NCI-H187 (cell line): ENCODE data around the gene CDK14.
"Not testable (repeated sequence)": the region's sequence is repeated elsewhere in the genome, so short reads cannot be mapped to it uniquely, and the experiment has no call there.

Experiments
- DNase-seq, 2 experiments: peaks; one replicate each; lab custom pipeline; 2025; lab: John Stamatoyannopoulos, UW

CDK14 gene

DNA sequence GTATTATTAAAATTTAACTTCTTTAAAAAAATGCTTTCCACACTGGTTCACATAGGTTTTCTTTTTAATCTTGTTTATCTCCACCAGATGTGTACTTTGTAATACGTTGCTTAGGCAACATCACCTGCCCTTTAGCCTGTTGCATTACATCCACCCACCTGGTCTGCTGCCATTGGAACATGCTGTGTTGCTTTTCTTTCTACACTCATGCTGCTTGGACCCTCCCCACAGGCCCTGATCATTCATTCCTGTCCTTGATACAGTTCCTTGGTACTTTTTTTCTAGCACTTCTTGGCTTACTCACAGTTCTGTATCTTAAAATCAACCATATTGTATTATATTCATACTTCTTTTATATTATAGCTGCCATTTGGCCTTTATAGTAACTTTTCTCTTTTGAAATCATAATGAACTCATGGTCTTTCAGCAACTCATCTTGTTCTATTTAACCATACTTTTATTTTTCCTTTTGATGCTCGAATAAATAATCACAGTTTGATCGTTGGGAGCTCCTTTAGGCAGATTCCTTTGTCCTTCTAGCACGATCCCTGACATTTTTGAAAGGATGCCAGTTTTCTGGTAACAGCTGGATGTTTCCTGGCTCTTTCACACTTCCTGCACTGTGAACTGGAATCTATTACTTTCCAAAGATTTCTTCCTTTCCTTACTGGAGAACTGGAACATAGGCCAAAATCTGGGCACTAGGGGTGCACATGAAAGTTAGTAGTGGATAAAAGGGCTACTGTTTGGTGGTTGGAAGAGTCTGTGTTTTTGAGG lies 125.1 kb downstream of the CDK14 start:
- DNase-seq = no peak

DNA sequence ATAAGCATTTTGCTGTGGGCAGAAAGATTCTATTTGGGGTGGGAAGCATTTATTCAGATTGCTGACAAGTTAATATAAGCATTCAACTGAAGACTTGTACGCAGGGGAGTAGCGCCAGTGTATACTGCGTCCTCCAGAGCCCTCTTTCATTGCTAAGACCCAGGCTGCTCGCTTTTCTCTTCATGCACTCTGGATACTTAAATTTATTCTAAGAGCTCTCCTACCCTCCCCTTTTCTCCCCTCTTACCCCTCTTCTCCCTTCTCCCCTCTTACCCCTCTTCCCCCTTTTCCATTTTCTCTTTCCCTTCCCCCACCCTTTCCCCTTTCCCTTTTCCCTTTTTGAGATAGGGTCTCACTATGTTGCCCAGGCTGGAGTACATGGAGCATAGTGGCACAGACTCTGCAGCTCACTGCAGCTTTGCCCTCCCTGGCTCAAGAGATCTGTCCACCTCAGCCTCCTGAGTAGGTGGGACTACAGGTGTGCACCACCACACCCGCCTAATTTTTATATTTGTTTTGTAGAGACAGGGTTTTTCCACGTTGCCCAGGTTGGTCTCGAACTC lies 125.8 kb downstream of the CDK14 start:
- DNase-seq = no peak

DNA sequence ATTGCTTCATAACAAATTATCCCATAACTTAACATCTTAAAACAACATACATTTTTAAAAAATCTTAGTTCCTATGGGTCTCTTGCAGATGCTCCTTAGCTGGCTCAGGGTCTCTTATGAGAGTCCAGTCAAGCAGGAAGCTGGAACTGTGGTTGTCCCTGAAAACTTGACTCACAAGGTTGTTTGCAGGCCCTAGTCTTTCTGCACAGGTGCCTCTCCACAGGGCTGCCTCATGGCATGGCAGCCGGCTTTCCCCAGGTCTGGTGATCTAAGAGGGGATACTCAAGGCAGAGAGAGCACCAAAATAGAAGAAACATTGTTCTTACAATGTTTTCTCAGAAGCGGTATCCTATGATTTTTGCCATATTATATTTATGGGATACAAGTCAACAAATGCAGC lies 127.1 kb downstream of the CDK14 start:
- no peak for DNase-seq

DNA sequence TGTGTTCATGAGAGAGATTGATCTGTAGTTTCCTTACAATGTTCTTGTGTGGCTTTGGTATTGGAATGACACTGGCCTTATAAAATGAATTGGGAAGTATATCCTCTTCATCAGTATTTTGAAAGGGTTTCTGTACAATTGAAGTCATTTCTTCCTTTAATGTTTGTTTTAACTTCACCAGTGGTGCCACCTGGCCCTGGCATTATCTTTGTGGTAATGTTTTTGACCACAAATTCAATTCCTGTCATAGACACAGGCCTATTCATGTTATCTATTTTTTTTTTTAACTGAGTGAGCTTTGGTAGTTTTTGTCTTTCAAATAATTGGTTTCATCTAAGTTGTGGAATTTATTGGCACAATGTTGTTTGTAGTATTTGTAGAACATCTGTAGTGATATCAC lies 127.7 kb downstream of the CDK14 start:
- DNase-seq = no peak

DNA sequence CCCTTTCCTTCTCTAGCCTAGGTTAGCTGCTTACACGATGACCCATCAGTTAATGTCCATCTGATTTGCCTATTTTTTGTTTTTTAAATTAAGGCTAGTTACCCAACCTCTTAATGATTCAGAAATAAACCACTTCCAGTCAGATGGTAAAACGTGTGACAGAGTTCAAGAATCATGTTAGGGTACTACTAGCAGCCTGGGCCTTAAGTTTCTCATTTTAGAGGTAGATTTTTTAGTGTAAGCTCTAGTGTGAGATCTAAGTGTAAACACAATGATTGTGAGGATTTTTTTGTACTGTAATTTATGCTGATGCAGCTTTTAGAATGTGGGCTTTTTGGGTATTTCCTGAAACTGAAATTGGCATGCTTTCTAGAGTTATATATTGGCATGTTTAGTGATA lies 130.0 kb downstream of the CDK14 start:
- DNase-seq = no peak

DNA sequence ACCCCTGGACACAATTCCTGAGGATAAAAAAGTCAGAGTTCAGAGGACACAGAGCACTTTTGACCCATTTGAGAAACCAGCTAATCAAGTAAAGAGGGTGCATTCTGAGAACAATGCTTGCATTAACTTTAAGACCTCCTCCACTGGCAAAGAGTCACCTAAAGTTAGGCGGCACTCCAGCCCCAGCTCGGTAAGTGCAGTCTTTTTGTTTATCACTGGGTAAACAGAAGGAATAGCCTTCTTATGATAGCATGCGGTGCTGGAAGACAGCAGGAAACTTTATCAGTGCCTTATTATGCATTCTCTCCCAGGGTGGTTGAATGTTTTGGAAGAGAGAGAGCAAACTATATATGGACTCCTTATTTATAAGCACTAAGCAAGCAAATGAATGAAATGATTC lies 130.5 kb downstream of the CDK14 start:
- DNase-seq = no peak

DNA sequence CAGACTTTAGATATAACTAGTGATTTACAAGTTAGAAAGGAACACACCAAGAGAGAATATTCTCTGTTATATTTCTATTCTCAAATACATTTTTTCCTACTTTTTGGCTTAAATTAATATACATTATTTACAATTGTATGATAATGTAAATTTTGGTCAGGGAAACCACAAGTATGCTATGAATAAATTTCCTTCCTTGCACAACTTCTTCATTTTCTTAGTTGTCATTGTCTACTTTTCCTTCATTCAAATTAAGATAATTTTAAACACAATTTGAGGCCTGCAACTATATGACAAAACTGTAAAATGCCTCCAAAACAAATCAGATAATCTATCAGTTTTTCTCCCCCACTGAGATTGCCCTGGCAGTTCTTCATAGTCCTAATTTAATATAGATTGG lies 131.3 kb downstream of the CDK14 start:
- DNase-seq = no peak

DNA sequence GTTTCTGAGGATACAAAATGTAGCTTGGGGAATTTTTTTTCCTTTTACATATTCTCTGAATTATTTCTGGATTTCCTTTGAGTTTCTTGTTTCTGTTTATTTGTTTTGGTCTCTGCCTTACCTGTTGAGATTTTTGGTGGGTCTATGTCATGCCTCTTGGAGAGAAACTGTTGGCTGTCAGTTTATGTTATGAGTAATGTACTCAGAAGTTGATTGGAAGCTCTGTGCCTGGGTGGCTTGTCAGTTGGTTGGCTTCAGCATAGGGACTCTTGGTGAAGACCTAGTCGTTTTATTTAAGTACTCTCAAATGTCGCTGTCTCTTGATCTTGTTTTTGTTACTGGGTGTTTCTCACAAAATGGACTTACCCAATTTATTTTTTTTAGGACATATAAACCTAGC lies 132.4 kb downstream of the CDK14 start:
- DNase-seq = no peak

DNA sequence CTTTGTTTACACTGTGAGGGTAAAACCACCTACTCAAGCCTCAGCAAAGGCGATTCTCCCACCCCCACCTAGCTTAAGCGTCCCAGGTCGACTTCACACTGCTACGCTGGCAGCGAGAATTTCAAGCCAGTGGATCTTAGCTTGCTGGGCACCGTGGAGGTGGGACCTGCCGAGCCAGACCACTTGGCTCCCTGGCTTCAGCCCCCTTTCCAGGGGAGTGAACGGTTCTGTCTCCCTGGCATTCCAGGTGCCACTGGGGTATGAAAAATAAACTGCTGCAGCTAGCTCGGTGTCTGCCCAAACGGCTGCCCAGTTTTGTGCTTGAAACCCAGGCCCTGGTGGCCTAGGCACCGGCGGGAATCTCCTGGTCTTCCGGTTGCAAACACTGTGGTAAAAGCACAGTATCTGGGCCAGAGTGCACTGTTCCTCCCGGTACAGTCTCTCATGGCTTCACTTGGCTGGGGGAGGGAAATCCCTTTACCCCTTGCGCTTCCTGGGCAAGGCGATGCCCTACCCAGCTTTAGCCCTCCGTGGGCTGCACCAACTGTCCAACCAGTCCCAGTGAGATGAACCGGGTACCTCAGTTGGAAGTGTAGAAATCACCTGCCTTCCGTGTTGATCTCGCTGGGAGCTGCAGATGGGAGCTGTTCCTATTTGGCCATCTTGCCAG lies 139.6 kb downstream of the CDK14 start:
- not testable (repeated sequence) for DNase-seq

DNA sequence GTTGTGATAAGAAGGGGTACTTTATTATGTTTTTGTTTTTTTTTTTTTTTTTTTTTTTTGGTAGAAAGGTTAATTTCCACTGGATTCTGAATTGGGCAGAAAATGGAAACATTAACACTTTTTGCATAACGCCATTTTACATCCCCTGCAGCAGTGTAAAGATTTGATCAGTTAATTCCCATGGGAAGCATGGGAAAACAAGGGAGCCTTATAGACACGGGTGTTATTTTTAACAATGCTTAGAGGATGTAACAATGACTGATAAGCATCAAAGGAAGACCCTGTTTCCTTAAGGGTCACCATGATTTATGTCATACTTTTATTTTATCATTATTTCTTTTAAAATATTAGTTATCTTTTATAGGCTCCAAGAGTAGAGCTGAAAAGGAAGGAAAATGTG lies 140.2 kb downstream of the CDK14 start:
- DNase-seq = no peak

DNA sequence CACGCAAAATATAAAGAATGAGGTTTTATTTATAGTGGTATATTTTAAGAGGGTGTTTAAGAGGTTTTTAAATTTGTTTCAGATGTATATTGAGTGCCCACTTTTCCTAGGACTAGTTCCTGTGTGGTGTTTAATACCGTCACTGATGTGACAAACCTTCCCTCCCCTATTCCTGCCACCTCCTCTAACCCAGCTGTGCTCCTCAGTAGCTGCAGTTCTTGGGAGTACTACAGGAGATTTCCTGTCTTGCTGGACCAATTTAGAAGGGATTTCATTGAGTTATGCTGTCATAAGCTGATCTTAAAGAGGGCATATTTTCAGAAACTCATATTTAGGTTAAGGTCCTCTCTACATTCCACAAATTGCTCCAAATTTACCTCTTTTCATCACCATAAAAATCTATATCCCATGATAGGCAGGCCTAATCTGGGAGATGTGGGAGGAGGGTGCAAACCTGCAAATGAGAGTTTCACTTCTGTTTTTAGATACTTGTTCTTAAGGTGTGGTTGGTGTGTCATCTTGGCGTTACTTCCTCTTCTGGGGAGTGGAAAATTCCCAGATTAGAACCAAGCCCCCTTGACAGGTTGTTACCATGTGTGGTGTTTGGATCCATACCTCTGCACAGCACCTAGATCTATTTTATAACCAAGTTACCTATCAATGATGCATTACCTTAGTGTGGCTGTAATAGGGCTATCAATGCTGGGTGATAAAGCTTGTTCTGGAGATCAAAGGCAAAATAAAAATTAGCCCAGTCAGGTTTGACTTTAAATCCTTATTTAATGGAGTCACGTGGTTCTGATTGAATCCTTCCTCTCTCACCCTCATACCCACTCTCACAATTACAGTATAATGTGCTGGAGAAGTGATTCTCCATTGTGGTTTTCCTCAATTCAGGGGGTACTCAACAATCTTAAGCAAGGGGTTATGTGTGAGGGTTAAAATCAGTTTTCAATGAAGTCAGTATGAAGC lies 141.1 kb downstream of the CDK14 start:
- DNase-seq = no peak

DNA sequence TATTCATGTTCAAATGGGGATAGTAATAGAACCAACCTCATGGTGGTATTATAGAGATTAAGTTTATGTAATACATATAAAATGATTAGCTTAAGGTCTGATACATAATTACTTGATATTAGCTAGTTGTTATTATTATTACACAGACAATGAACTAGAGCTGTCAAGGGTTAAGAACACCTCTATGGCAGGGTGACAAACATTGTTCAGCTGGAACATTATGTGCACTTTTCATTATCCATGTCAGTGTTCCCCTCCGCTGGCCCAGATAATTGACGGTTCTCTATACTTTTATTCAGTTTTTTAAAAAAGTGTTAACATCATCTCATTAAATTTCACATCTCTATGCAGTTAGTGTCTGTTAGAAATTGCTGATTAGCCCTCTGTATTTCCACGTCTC lies 142.1 kb downstream of the CDK14 start:
- no peak for DNase-seq

DNA sequence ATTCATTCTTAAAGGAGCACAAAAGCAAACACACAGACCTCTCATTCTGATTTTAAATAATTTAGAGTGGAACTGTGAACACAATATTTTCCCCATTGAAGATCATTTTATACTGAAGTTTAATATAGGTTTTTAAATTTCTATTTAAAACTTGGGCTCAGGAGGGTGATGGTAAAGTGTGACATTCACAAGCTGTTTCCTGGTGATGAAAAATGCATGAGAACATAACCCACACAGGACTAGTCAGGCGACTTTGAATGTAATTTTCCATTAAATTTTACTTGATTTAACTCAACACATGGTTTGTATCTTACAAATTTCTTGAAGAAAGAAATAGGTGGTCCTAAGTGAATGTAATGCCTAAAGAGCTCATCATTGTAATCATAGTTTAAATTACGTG lies 143.6 kb downstream of the CDK14 start:
- no peak for DNase-seq

DNA sequence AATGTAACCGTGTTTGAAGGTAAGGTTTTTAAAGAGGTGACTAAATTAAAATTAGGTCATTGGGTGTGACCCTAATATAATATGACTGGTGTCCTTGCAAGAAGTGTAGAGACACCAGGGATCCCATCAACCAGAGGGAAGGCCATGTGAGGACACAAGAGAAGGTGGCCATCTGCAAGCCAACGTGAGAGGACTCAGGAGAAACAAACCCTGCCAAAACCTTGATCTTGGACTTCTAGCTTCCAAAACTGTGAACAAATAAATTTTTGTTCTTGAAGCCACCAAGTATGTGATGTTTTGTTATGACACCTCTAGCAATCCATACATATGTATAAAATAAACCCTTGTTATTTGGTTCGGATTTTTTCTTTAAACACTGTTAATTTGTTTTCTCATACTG lies 144.3 kb downstream of the CDK14 start:
- no peak for DNase-seq

DNA sequence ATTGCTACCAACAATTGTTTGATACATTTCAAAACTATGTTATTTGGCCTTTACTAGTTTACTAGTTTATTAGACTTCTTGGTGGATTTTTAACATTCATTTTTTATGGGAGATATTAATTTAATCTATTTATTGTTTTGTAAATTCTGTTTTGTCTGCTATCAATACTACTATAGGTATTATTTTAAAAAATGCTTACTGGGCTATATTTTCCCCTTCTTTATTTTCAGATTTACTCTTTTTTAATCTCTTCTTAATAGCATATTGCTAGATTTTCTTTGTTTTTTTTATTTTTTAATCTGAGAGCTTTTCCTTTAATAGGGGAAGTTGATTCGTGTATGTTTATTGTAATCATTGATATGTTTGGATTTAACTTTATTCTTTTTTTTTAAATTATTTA lies 147.5 kb downstream of the CDK14 start:
- DNase-seq = no peak

DNA sequence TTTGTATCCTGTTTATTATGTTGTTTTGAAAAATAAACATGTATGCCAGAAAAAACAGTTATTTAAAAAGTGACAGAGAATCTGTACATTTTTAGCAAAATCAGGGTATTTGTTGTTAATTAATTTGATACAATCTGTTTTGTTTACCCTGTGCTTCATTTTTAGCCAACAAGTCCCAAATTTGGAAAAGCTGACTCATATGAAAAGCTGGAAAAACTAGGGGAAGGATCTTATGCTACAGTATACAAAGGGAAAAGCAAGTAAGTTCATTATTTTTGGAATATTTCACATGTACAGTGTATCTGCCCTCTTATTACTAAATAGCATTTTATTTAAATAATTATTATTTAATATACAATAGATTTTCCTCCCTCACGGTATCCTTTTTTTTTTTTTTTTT lies 151.4 kb downstream of the CDK14 start:
- DNase-seq = no peak

DNA sequence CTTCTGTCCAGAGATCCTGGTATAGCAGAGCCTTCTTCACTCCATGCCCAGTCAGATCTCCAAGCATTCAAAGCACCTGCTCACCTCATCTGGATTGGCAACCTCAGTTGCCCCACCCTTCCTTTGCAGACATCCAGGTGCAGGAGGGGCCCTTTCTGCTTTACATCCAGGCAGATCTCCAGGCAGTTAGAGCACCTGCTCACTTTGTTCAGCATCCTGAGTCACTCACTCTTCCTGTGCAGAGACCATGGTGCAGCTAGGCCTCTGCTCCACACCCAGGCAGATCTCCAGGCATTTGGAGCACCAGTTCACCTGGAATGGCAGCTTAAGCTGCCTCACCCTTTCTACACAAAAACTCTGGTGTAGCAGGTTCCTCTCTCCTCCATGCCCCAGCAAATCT lies 153.1 kb downstream of the CDK14 start:
- DNase-seq = no peak

DNA sequence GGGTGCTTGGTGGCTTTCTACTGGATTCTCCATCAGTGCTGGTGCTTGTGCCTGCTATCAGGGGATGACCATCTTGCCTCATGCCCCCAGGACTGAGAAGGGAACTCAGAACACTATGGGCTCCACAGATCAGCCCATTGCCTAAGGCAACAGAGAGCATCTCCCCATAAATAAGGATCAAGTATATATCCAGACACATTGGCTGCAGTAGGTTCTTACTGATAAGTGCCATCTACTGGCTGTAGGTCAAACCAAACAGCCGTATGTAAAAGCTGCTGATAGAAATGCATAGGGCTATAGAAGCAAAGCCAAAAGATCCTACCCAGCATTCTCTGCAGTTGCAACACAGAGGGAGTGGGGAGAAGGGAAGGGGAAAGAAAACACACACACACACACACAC lies 153.7 kb downstream of the CDK14 start:
- no peak for DNase-seq

DNA sequence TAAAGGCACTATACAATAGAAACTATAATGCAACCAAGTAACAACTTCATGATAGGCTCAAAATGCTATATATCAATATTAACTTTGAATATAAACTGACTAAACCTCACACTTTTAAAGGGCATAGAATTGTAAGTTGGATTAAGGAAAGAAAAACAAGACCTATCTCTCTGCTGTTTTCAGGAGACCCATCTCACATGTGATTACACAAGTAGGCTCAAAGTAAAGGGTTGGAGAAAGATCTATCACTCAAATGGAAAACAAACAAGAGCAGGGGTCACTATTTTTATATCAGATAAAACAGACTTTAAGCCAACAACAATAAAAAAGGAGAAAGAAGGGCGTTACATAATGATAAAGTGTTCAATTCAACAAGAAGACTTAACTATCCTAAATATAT lies 155.5 kb downstream of the CDK14 start:
- DNase-seq = no peak

DNA sequence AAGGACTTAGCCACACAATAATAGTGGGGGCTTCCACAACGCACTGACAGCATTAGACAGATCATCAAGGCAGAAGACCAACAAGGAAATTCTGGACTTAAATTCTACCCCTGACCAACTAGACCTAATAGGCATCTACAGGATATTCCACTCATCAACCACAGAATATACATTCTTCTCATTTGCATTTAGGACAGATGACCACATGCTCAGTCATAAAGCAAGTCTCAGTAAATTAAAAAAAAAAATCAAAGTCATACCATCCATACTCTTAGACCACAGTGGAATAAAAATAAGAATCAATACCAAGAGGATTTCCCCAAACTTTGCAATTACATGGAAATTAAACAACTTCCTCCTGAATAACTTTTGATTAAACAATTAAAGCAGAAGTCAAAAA lies 155.9 kb downstream of the CDK14 start:
- DNase-seq = no peak

DNA sequence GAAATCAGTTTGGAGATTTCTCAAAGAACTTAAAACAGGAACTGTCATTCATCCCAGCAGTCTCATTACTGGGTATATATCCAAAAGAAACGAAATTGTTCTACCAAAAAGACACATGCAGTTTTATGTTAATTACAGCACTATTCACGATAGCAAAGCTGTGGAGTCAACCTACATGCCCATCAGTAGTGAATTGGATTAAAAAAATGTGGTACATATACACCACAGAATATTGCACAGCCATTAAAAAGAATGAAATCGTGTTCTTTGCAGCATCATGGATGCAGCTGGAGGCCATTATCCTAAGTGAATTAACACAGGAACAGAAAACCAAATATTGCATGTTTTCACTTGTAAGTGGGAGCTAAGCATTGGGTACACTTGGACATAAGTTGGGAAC lies 158.9 kb downstream of the CDK14 start:
- DNase-seq = no peak

DNA sequence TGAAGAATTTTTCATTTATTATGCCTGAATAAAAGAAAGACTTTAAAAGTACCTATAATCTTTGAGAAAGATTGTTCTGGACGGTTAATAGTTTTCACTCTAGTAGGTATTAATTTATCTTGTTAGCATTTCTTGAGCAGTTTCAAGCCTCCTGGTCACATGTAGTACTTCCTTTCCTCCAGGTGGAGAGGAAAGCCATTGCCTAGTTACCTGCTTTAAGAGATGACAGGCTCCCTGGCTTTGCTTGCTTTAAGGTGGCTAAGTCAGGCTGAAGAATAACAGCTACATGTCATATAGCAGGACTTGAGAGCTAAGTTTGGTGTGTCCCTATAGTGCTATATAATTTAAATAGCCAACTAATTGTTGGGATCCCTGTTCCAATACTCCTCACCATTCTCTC lies 160.2 kb downstream of the CDK14 start:
- DNase-seq = no peak
